Measurements from ENCODE around the gene SLC4A3. TPM values are rescaled to one million over a fixed set of nuclear protein-coding genes. Genes with fewer than 3 reads are reported as not detected.

SLC4A3 gene
- total RNA-seq, 2 donors from 2014 or later, result 270 to 502 TPM

DNA sequence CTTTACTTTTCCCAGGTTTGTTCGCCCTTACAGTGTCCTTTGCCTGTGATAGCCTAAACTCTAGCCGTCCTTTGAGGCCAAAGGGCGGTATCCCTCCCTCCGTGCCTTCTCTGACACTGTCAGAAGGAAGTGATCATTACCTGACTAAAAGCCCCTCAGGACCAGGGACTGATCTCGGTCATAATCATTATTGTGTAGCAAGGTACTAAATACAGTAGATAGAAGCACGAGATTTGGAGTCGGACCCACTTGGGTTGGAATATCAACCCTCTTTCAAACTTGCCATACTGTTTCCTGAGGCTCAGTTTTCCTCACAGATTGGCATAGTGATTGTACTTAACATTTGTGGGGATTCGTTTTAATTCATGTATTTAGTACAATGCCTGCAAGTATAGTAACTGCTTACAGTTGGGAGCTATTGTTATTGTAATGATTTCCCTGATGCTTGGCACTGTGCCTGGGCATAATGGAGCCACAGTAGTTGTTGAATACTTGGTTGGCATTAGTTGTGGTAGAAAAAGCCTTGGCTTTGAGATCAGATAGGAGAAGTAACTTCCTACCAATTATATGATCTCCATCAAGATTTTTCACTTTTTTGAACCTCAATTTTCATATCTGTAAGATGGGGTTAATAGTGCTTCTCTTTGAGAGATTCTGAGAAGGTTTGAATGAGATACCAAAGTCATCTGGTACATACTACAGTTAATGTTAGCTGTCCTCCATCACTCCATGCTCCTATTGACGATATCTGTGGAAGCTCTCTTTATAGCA, 28.9 kb upstream of the SLC4A3 start:
- no peak for DNase-seq (ENCODE audit: low spot score)
- H3K4me1 ChIP-seq, result peaks cover 0 to 23% of the 10 kb centered on the region in 2 donors
- no peaks in the 10 kb centered on the region for H3K27me3 ChIP-seq
- H3K36me3 ChIP-seq, result peaks cover 15% of the 10 kb centered on the region
- peak overlapping the region; percentile 68 to 72 for H3K4me3 ChIP-seq
- H3K9me3 ChIP-seq, result no peaks in the 10 kb centered on the region
- H3K27ac ChIP-seq, result peak overlapping the region; percentile 89 to 98
- TF ChIP-seq, protein P1, sequence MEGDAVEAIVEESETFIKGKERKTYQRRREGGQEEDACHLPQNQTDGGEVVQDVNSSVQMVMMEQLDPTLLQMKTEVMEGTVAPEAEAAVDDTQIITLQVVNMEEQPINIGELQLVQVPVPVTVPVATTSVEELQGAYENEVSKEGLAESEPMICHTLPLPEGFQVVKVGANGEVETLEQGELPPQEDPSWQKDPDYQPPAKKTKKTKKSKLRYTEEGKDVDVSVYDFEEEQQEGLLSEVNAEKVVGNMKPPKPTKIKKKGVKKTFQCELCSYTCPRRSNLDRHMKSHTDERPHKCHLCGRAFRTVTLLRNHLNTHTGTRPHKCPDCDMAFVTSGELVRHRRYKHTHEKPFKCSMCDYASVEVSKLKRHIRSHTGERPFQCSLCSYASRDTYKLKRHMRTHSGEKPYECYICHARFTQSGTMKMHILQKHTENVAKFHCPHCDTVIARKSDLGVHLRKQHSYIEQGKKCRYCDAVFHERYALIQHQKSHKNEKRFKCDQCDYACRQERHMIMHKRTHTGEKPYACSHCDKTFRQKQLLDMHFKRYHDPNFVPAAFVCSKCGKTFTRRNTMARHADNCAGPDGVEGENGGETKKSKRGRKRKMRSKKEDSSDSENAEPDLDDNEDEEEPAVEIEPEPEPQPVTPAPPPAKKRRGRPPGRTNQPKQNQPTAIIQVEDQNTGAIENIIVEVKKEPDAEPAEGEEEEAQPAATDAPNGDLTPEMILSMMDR (IDR thresholded peaks at IDR 0.05), result no peak

DNA sequence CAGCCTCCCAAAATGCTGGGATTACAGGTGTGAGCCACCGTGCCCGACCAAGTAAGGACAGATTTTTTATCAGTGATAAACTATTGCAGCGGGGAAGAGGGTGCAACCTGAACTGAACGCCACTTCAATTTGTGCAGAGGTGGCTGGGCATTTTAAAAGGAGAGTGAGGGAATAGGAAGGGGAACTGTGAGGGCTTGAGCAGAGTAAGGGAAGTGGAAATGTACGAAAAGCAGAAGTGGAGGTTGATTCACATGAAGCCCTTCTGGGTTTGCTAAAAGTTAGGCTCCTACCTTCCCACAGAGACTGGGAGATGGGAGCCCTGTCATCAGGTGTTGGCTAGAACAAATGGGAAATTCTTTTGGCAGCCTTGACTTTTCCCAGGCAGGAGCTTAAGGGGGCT, 23.7 kb upstream of the SLC4A3 start:
- peaks cover 59% of the 10 kb centered on the region for H3K36me3 ChIP-seq
- TF ChIP-seq, protein P1 (IDR thresholded peaks at IDR 0.05), result no peak
- no peaks in the 10 kb centered on the region for H3K27me3 ChIP-seq
- no peak overlapping the region for H3K4me3 ChIP-seq
- H3K27ac ChIP-seq, result no peak overlapping the region
- H3K4me1 ChIP-seq, result peaks cover 0 to 4% of the 10 kb centered on the region in 2 donors
- no peak for DNase-seq (ENCODE audit: low spot score)
- H3K9me3 ChIP-seq, result no peaks in the 10 kb centered on the region

DNA sequence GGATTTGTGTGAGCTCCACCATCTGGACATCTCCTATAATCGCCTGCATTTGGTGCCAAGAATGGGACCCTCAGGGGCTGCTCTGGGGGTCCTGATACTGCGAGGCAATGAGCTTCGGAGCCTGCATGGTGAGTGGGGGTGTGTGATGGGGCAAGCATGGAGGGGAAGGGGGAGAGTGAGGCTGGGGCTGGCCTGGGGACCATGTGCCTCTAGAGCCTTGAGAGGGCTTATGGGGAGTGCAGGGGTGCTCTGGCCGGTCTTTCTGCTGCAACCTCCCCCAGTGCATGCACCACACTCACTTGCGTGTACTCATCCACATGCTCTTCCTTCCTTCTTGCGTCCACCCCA, 21.8 kb upstream of the SLC4A3 start:
- Histone ChIP-seq H3K4me1 (peaks cover 0 to 9% of the 10 kb centered on the region in 2 donors), H3K4me3 (no peak overlapping the region), H3K27ac (no peak overlapping the region), H3K36me3 (peaks cover 63% of the 10 kb centered on the region), H3K27me3 (no peaks in the 10 kb centered on the region), H3K9me3 (no peaks in the 10 kb centered on the region)
- TF ChIP-seq, protein P1 (IDR thresholded peaks at IDR 0.05), result no peak
- no peak for DNase-seq (ENCODE audit: low spot score)

DNA sequence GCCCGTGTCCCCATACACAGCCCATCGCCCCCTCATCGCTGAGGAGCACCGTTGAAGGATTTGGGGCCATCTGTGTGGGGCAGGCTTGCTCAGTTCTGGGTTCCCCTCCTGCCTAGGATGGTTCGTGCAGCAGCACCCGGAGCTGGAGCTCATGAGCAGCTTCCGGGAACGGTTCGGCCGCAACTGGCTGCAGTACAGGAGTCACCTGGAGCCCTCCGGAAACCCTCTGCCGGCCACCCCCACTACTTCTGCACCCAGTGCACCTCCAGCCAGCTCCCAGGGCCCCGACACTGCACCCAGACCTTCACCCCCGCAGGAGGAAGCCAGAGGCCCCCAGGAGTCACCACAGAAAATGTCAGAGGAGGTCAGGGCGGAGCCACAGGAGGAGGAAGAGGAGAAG, 19.5 kb upstream of the SLC4A3 start:
- H3K27ac ChIP-seq, result no peak overlapping the region
- no peak for DNase-seq (ENCODE audit: low spot score)
- no peaks in the 10 kb centered on the region for H3K9me3 ChIP-seq
- H3K27me3 ChIP-seq, result no peaks in the 10 kb centered on the region
- H3K4me3 ChIP-seq, result no peak overlapping the region
- TF ChIP-seq, protein P1 (IDR thresholded peaks at IDR 0.05), result no peak
- peaks cover 0 to 9% of the 10 kb centered on the region in 2 donors for H3K4me1 ChIP-seq
- peaks cover 58% of the 10 kb centered on the region for H3K36me3 ChIP-seq

DNA sequence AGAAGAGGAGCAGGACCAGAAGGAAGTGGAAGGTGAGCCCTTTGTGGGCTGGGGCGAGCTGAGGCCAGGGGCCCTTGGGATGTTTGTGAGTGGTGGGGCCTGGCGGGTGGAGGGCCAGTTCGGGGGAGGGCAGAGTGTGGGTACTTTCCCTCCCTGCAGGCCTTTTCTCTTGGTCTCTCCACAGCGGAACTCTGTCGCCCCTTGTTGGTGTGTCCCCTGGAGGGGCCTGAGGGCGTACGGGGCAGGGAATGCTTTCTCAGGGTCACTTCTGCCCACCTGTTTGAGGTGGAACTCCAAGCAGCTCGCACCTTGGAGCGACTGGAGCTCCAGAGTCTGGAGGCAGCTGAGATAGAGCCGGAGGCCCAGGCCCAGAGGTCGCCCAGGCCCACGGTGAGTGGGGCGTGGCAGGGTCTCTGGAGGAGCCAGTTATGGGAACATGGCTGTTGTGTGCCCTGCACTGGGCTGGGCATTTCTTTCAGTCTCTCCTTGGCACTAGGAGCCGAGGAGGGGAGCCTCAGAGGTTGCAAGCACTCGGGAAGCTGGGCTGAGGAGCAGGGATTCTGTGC, 18.9 kb upstream of the SLC4A3 start:
- Histone ChIP-seq H3K4me1 (peaks cover 0 to 9% of the 10 kb centered on the region in 2 donors), H3K4me3 (no peak overlapping the region), H3K27ac (peak overlapping the region in 1 of 2 donors; percentile 72), H3K27me3 (no peaks in the 10 kb centered on the region), H3K9me3 (no peaks in the 10 kb centered on the region), H3K36me3 (peaks cover 54% of the 10 kb centered on the region)
- TF ChIP-seq, protein P1 (IDR thresholded peaks at IDR 0.05), result no peak
- no peak for DNase-seq (ENCODE audit: low spot score)

Measured in right atrium auricular region (tissue), 2 donors.